ENCODE measurements around the gene PTGFRN.

PTGFRN gene

DNA sequence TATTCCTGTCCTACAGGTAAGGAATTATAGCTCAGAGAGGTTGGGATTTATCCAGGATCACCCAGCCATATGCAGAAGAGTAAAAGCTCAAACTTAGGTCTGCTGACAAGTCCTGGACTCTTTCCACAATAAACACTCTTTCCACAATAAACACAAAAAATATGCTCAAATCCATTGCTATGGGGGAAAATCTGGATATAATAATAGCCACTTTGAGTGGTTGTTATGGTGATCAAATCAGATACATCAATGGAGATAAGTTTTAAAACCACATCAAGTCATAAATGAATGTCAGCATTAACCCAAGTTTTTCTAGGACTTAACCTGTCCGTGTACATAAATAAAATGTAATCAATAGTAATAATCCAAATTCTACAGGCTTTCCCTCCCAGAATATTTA, 128.1 kb downstream of the PTGFRN start:
- no peak for DNase-seq

DNA sequence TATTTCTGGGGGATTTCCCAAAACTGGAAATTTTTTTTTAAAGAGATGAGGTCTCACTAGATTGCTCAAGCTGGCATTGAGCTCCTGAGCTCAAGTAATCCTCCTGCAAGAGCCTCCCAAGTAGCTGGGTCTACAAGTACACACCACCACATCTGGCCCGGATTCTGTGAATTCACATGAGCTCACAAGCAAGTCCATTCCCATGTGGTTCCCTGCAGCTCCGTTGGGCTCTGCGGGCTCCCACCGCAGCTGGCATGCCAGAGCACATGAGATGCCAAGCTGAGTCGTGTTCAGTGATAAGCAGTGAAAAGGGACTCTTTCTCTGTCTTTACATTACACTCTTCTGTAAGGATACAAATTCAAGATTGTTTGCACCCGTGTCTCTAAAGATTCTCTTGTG, 128.5 kb downstream of the PTGFRN start:
- DNase-seq, result no peak

Measured in fibroblast of upper back skin (primary cell).